Gastrocnemius medialis (tissue), 4 donors: ENCODE data around the gene FIG4.
"Not testable (repeated sequence)": the region's sequence is repeated elsewhere in the genome, so short reads cannot be mapped to it uniquely, and the experiment has no call there.

ENCODE experiments used
- CTCF ChIP-seq, 5 experiments: fragments of 450-650 bp in 3 of 5; fragments of 200-600 bp in 2 of 5; sonication (generic) in 2 of 5; IDR thresholded peaks in 4 of 5; conservative IDR thresholded peaks in 1 of 5; 1 replicate in 4 of 5; 2 replicates in 1 of 5; pipeline ENCODE4 v1.5.1; 2016 to 2019; ENCODE audit warnings: antibody characterized with exemption in 5 of 5, mild to moderate bottlenecking in 3 of 5, moderate library complexity in 3 of 5
- POLR2A ChIP-seq, 2 donors: fragments of 450-650 bp; IDR thresholded peaks; one replicate each; pipeline ENCODE4 v1.6.1; 2017; ENCODE audit warnings: antibody characterized with exemption in 2 of 2, mild to moderate bottlenecking in 2 of 2, moderate library complexity in 2 of 2

- TF ChIP-seq CTCF (IDR thresholded peaks at IDR 0.05 in 4 of 5, conservative IDR thresholded peaks at IDR 0.05 in 1 of 5); POLR2A (IDR thresholded peaks at IDR 0.05): not testable (repeated sequence)
These were observed 12.2 kb upstream of the FIG4 start for GRCh38 chr6:109678661-109679505.
